ENCODE data around the gene GPR78. TPM values are rescaled to one million over a fixed set of nuclear protein-coding genes. Genes with fewer than 3 reads are reported as not detected.

GPR78 gene
- total and polyA plus RNA-seq, 2 of the 4 experiments (the other 2 are of a cell fraction) = under 0.01 to 0.10 TPM

- ChIA-PET POLR2A (ENCODE audit: unreplicated experiment) (no interaction called here), CTCF (no interaction called here)
- dilution Hi-C loops (cut with HindIII; ENCODE audit: low sequenced_read_pairs, unreplicated experiment) = no loop called here
- peak overlapping the region; percentile 38; the same call in 1 of the 2 replicates for H3K9ac ChIP-seq (ENCODE audit: low read depth, low read length)
- no peak overlapping the region for H2BK20ac ChIP-seq (ENCODE audit: low read depth, low read length)
- no peak overlapping the region; the same call in 1 of the 2 replicates for H3K27ac ChIP-seq (ENCODE audit: insufficient read depth, low read length)
- H3K56ac ChIP-seq (ENCODE audit: extremely low read depth, insufficient read depth, low read length) = no peak overlapping the region
- H3K79me1 ChIP-seq (ENCODE audit: low read depth in 1 of 2, low read length in 2 of 2) = no peaks in the 10 kb centered on the region
- no peak overlapping the region for H3K14ac ChIP-seq (replicated peaks; ENCODE audit: low read depth, low read length)
- H3K4me1 ChIP-seq (ENCODE audit: control insufficient read depth, insufficient read depth, low read length) = peaks cover 4% of the 10 kb centered on the region; the same call in 1 of the 2 replicates
- H3K4me3 ChIP-seq (ENCODE audit: insufficient read depth, low read depth, low read length) = no peak overlapping the region
- 71% methylated on average over 6 of the region's 9 CpGs; no CpG with 5 or more reads in 1 of the 2 experiments for WGBS, 2 experiments (ENCODE audit: extremely low coverage in 2 of 2, insufficient read length in 1 of 2)
- in situ Hi-C loops (cut with MboI; ENCODE audit: low sequenced_read_pairs) = no loop called here
- TF ChIP-seq FOS (IDR thresholded peaks at IDR 0.05; ENCODE audit: low read depth, low read length) = no peak
- TF ChIP-seq RCOR1 (IDR thresholded peaks at IDR 0.05; ENCODE audit: insufficient replicate concordance, low read length) = no peak
- no peak for TF ChIP-seq ELK1 (IDR thresholded peaks at IDR 0.05; ENCODE audit: borderline replicate concordance, low read depth, low read length)
- TF ChIP-seq CHD1 (IDR thresholded peaks at IDR 0.05; ENCODE audit: low read depth, low read length) = no peak
- TF ChIP-seq RAD21 (IDR thresholded peaks at IDR 0.05; ENCODE audit: low read length) = no peak
- no peak for TF ChIP-seq USF2 (IDR thresholded peaks at IDR 0.05; ENCODE audit: low read depth, low read length)
- TF ChIP-seq NFE2L2 (IDR thresholded peaks at IDR 0.05; ENCODE audit: low read depth, low read length) = no peak
- no peak for TF ChIP-seq SMC3 (IDR thresholded peaks at IDR 0.05; ENCODE audit: low read depth, low read length)
- no peak for TF ChIP-seq MAFK (IDR thresholded peaks at IDR 0.05; ENCODE audit: low read depth, low read length)
- no peak for TF ChIP-seq CTCF (conservative IDR thresholded peaks at IDR 0.05; ENCODE audit: low read depth, low read length)
- no peak for TF ChIP-seq POLR2A (IDR thresholded peaks at IDR 0.05; ENCODE audit: low read depth, low read length)
- H3K9me3 ChIP-seq (ENCODE audit: control insufficient read depth, insufficient read depth, low read length) = no peaks in the 10 kb centered on the region
- BruUV-seq (replicated peaks) = no TSS peak
- H2BK120ac ChIP-seq (ENCODE audit: low read depth, low read length) = no peak overlapping the region
- no peak overlapping the region for H2AK9ac ChIP-seq (replicated peaks; ENCODE audit: low read depth, low read length, poor library complexity)
- no peak overlapping the region for H3K18ac ChIP-seq (ENCODE audit: low read depth, low read length)
- H4K8ac ChIP-seq (ENCODE audit: low read depth in 2 of 2, low read length in 2 of 2) = no peak overlapping the region
- H4K91ac ChIP-seq (ENCODE audit: insufficient read depth, low read depth, low read length) = no peak overlapping the region
- H2AFZ ChIP-seq (replicated peaks; ENCODE audit: low read length, poor library complexity) = no peak overlapping the region
- no peak overlapping the region for H4K5ac ChIP-seq (ENCODE audit: low read depth, low read length)
- H4K20me1 ChIP-seq (ENCODE audit: insufficient read depth, low read length) = no peaks in the 10 kb centered on the region
- H2AK5ac ChIP-seq (ENCODE audit: low read depth, low read length) = no peak overlapping the region
- intact Hi-C loops (cut with micrococcal nuclease) = no loop called here
- H3K36me3 ChIP-seq (ENCODE audit: control insufficient read depth, insufficient read depth, low read length) = no peaks in the 10 kb centered on the region
- no peak overlapping the region for H2BK5ac ChIP-seq (ENCODE audit: low read depth, low read length, poor library complexity, severe bottlenecking)
- DNase-seq = no peak
- no peaks in the 10 kb centered on the region for H3K9me1 ChIP-seq (ENCODE audit: insufficient read depth, low read length)
- H3K23ac ChIP-seq (ENCODE audit: low read depth, low read length) = no peak overlapping the region
- H2BK15ac ChIP-seq (ENCODE audit: low read depth, low read length) = no peak overlapping the region
- peak; percentile 44 for ATAC-seq (ENCODE audit: low read depth)
- peaks cover 4% of the 10 kb centered on the region for H3K27me3 ChIP-seq (ENCODE audit: control insufficient read depth, insufficient read depth, low read length)
- no peak overlapping the region for H3K4ac ChIP-seq (ENCODE audit: low read depth, low read length)
- no peak overlapping the region for H3K4me2 ChIP-seq (ENCODE audit: low read depth, low read length)
These were observed 40.1 kb upstream of the GPR78 start for GRCh38 chr4:8540072-8540471.

Measured in IMR-90 (cell line).